Suppressor macrophage treated with lipopolysaccharide for 1 hour (primary cell): Measurements from ENCODE around the gene PRKN.

Experiments used
- DNase-seq, 3 donors: peaks; one replicate each; pipeline ENCODE4 v3.0.0-alpha.2; 2020 to 2022

The PRKN gene

DNA sequence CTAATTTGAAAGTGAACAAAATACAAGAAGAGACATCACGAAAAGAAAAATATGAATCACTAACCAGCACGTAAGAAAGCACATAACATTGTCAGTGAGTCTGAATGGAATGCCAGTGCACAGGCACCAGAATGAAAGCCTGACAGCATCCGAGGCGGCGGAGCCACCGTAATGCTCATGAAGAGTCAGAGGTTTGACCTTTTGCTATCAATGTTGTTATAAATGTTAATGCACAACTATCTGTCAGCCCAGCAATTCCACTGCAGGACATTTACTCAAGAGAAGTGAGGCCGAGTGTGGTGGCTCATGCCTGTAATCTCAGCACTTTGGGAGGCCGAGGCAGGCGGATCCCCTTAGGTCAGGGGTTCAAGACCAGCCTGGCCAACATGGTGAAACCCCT lies 562.1 kb downstream of the PRKN start:
- no peak for DNase-seq

DNA sequence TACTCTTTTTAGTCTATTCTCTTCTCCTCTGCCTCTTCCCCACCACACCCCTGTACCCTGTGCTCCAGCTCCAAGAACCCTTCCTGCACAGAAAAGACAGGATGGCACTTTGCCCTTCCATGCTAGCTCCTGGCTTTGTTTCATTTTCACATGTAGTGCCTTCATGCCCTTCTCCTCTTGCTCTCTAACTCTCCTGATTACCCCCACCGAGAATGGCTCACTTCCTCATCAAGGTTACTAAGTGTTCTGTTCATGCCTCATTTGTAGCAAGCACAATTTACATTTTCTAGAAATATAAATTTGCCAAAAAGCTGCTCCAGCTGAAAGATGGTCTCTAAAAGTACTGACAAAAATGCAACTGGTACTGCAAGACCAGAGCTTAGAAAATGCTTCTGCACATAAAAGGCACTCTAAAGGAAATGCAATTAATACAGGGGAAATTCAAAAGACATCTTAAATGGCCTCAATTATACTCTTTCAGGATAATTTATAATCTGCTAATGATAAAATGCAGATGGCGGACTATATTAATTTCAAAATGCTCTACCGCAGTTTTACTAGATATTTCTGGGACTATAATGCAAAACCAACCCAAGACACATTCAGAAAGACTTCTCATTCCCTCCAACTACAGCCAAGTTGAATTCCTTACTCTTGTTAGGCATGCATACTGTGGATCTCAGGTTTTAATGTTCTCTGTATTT lies 570.2 kb downstream of the PRKN start:
- DNase-seq, result peak; percentile 33 to 39 (median 35)

DNA sequence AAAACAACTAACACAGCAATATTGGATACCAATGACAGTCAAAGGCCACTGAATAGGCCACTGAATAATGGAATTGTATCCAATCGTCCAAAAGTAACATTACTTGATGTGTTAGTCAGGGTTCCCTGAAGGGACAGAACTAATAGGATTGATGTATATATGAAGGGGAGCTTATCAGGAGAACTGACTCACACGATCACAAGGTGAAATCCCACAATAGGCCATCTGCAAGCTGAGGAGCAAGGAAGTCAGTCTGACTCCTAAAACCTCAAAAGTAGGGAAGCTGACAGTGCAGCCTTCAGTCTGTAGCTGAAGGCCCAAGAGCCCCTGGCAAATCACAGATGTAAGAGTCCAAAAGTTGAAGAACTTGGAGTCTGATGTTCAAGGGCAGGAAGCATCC lies 571.4 kb downstream of the PRKN start:
- peak; percentile 40 to 51 (median 47) for DNase-seq

DNA sequence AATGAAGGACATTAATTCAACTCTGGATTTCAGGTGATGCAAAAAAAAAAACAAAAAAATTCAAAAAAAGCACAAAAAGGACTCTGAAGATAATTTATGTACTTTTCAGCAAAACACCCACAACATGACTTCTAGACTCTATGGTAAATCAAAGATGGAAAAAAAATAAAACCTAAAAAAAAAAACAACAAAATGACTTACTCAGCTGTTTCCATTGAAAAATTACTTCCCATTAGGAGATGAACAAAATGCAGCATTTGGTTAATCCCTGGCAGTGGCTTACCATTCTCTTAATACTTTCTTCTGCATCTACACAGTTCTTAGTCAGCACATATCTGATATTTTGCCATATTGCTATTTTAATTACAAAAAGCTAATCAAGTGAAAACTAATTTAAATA lies 572.6 kb downstream of the PRKN start:
- no peak for DNase-seq

DNA sequence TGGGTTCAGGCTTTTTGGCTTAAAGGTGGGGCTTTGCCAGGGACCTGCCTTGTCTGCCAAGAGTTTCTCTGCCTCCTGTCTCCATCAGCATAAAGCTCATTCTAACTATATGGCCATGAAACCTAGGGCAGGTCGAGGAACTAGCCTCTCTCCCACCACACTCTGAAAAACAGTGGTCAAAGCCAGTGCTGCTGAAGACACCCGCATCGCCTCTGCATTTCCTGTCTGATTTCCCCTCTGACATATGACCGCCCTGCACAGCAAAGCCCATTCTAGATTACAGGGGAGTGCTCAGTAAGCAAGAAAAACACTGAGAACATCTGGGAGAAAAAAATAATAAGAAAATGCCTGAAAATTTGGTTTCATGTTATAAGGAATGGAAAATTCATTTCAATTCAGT lies 573.6 kb downstream of the PRKN start:
- peak; percentile 64 to 68 (median 64) for DNase-seq

DNA sequence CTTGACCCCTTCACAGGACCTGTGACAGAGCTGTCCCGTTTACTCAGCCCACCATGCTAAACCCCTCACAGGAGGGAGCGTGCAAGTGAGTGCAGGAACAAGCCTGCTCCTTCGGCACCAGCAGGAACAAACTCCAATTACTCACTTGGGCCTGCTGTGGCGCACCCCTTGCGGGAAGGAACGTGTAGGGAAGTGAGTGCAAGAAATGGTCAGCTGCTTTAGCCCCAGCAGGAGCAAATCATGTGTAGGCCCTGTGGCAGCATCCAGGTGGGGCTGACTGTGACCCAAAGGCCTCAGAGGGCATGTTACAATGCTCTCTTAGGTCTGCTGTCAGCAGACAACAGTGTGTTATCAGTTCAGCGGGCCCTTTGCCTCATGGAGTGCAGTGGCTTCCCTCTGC lies 574.4 kb downstream of the PRKN start:
- DNase-seq, result peak in 2 of 3 donors; percentile 20 to 28

DNA sequence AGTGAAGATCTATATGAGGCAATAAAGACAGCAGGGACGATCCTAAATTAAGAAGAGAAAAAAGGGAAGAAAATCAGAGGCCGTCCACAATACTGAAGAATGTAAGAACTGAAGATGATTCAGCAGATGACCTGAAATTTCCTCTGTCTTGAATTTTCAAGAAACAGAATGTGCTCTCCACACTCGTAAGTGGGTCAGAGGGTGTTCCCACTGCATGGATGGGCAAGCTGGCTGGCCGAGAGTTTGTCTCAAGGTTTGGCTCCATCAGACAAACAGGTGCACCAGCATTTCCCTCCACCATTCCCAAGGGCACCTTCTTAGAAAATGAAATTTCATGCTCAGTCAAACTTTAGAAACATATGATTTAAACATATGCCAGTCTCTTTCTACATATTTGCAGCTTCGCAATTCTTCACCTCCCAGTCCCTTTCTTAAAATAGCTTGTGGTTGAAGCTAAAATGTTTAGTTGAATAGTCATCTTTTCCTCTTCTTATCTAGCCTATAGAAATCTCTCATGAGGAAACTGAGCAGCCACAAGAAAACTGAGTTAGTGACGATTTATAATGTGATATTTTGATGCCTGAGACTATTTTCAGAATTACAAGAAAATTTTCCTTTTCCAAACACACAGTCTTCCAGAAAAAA lies 576.4 kb downstream of the PRKN start:
- DNase-seq, result peak; percentile 49 to 72 (median 65)

DNA sequence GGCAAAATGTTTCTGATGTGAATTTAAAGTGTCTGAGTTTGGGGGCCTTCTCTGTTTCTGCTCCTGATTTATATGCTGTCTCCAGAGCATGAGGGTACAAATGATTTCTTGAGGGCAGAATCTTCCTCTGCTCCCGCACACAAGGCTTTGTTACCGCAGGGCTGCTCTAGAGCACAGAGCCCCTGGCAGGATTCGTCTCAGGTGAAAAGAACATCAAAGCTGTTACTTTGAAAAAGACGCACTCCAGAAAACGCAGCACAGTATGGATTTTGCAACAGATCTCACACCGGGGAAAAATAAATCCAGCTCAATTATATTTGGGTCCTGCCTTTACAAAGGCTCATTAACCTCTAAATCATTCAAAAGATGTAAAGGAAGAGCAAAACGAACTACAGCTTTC lies 577.3 kb downstream of the PRKN start:
- DNase-seq, result no peak

DNA sequence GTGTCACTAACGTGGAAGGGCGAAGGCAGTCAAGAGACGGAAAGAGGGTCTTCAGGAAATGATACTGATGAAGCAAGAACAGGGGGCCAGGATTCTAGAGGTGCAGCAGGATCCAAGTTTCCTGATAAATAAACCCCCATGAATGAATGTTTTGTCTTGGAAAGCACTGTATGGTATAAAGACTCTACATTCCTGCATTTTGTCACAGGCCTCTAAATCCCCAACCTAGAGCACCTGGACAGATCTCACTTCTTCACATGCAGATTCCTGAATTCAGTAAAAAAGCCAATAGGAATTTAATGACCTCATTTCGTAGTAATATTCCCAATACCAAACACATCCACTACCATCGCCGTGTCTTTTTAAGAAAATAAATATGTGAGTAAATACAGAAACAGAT lies 577.8 kb downstream of the PRKN start:
- no peak for DNase-seq

DNA sequence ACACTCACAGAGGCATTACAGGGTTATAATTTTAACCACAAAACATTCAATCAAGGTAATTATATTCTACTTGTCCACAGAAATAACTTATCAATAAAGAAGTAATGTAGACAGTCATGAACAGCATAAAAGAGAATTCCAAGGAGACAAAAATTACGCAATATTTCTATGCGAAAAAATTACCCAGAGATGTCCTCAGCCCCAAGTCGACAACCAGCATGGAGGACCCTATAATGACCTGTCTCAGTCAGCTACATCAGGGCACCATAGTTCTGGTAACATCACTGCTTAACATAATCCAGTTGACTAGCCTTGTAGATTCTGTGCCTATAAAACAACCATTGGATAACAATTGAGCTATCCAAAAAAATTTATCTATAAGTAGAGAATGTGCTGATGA lies 579.8 kb downstream of the PRKN start:
- DNase-seq, result no peak

DNA sequence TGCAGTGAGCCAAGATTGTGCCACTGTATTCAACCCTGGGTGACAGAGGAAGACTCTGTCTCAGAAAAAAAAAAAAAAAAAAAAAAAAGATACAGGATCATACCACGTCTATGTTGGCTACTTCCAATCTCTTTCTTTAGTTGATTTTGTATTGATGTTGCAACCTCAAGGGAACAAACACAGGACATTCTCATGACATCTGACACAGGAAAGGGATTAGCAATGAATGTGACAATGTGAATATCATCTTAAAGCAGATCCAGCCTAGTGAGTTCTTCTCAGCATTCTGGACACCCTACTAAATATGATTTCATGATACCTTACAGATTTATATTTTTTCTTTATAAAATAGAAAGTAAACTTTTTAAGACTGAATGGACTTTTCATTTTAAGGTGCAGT lies 580.3 kb downstream of the PRKN start:
- DNase-seq, result no peak

DNA sequence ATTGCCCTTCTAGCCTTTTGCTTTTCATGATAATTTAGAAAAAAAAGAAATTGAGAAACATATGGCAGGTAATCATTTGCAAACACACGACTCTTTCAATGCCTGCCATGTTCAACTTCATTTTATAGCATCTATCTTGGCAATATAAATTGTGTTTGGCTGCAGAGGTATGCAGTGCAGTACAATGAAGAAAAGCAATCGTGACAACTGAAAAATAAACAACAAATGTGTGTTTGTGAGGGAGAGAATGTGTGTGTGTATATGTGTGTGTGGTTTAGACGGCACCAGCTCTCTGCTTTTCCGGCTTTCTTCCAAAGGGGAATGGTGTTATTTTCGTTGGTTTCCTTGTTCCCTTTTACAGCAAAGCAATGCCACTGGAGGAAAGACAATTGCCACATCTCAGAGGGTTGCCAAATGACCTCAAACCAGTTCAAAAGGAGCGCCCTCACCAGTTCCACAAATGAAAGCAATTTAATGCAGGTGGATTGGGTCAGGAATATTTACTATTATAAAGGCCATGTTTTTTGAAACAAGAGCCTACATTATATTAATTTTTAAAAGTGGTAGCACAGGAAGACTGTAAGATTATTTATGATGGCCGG lies 587.2 kb downstream of the PRKN start:
- peak; percentile 55 to 63 (median 56) for DNase-seq

DNA sequence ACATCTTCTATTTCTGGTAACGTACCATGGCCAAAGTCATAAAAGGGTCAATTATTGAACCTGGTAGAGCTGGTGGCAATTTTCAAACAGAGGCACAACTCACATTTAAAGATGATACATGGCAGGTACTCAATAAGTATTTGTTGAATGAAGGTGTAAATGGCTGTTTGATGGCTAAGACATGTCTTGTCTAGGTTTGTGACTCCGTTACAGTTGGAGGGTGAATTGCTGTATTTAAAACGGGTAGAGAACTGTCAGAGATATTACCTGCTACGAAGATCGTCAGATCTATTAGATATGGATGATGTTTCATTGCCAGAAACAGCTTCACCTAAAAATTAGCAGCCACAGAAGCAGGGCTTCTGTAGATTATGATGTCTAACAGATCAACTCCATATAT lies 601.9 kb downstream of the PRKN start:
- DNase-seq, result no peak

DNA sequence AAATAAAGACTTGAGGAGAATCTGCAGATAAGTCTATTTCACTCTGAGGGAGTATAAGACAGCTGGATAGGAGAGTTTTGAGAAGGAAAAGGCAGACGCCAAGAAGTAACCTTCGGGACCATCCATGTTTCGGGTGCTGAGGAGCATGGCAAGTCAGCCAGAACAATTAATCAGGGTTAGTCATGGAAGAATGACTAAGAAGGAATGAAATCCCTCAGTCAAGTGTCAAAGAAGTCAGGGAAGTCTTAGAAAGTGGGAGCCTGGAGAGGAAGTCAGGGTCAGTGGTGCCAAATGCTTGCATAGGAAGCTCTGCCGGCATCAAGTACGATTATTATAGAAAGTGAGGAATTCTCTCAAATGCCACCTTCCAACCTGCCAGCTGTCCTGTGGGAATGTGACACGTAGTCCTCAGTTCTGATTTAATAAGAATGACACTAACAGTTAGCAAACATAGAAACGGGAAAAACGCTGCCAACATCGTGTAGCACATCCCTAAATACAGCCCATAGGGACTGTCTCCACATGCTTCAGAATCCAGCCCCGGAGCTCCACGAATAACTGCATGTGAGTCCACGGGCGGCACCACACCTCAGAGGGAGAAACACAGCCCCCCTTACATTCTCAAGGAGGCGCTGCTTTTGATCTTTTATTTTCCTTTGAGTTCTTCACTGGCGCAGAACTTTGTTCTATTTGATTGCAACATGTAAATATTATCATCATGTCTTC lies 602.7 kb downstream of the PRKN start:
- peak in 2 of 3 donors; percentile 26 to 36 for DNase-seq

DNA sequence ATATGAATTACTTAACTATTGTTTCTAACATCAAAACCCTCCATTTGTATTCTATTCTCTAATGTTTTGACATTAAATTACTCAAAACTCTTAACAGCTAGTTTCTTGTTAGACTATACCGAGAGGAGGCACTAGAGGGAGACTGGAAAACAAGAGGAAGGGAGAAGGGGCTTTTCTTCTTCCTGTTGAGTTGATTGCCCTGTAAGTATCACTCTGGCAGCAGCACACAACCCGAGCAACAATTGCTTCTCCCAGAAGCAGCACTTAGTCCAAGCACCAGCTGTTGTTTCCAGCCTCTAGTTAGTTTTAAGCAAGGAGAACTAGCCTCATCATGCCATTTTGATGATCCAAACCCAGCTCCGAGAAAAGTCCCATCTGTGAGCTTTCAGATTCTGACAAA lies 603.8 kb downstream of the PRKN start:
- DNase-seq, result peak; percentile 41 to 46 (median 46)

DNA sequence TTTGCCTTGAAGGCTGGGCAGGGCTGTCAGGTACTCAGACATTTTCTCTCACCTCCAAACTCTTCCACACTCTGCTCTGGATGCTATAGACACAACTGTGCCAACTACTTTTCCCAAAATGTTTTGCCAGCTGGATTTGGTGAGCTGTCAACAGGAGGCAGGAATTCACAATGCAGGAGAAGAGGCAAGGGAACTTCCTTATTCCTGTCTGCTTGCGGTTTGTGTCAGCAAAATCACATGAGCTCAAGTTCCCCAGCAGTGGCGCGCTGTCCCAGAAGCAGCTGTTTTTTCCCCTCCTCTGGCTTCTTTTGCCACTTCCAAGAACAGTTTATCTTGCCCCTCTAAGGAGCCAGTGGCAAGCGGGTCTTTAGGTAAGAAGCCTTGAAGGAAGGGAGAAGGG lies 608.2 kb downstream of the PRKN start:
- DNase-seq, result peak; percentile 73 to 81 (median 77)

DNA sequence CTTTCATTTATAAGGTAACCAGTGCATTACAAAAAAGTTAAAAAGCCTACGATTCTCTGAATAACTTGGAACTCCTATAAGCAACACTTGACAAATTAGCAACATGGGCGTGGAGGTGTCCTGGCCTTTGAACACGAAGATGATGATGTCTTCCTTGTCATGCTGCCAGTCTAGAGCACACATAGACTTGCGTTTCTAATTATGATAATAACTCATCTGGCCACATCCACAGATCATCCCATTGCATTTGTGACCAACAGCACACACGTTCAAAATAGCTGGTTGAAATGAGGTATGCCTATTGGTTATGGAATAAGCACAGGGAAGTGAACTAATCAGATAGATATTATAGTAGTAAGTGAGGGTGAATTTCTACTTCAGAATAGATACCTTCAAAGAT lies 608.9 kb downstream of the PRKN start:
- no peak for DNase-seq

DNA sequence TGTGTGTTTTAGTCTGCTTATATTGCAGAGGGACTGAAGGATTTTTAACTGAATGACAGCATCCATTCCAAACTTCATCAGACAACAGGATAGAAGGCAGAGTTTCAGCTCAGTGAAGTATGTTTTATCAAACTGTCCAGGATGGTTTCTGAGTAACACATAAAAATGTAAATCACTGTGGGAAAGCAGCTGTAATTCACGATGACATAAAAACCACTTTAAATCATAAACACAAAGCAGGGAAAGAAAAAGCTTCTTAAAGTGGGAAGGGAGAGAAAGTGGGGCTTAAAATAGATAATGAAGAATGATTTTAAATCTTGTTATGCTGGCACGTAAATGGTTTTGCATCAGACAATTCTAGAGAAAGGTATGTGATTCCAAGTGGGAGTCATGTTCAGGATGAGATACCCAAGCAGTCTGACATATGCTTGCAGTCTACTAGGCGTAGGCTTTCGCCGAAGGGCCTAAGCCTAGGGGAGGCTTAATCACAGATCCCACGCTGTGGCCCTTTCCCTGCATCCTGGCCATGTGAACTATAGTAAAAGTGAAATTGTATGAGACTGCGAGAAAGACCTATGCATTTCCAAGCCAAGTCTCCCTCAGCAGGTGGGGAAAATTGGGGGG lies 610.6 kb downstream of the PRKN start:
- DNase-seq, result no peak

DNA sequence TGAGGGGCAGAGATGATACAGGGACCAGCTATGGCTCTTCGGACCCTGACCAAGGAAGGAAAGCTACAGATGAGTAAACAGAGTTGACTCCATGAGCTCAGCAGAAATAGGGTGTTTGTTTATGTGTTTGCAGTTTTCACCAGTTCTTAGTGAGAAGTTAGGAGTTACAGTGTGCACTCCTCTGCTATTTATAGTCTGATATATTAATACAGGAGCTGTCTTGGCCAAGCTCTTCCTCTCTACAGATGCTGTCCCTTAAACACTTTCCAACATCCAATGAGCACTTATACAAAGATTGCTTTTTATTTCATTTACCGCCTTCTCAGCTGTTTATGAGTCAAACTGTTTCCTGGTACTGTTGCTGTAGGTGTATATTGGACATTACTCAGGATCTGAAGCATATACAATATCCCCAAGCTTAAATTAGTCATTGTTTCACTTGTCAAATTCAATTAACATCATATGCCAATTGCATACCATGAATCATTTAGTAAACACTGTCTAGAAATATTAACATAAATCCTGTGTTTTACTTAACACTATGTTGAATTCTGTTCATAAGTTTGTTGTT lies 618.0 kb downstream of the PRKN start:
- DNase-seq, result peak; percentile 16 to 69 (median 62)

DNA sequence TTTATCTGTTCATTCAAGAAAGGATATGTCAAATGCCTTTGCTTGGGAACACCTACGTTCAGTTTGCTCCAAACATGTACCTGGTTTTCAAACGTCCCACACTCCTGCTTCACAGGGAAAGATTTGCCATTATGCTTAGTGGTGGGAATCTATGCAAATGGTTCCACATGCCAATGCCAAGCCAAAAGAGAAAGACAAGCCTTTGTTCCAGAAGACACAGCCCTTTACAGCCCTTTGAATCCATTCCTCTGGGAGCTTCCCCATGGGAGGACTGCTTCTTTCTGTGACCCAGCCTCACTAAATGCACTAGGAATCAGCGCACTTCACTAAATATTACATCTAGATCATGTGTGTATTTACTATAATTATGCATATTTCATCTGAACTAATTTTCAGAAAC lies 619.5 kb downstream of the PRKN start:
- no peak for DNase-seq

DNA sequence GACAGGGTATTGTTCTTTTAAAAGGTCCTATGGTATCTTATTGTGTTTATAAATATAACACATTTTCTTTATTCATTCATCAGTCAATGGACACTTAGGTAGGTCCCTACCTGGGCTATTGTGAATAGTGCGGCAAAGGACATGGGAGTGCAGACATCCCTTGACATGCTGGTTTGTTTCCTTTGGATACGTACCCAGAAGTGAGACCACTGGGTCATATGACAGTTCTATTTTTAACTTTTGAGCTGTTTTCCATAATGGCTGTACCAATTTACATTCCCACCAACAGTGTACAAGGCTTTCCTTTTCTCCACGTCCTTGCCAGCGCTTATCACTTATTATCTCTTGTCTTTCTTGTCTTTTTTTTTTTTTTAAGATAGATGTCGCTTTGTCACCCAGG lies 627.5 kb downstream of the PRKN start:
- DNase-seq, result peak in 1 of 3 donors; percentile 2

DNA sequence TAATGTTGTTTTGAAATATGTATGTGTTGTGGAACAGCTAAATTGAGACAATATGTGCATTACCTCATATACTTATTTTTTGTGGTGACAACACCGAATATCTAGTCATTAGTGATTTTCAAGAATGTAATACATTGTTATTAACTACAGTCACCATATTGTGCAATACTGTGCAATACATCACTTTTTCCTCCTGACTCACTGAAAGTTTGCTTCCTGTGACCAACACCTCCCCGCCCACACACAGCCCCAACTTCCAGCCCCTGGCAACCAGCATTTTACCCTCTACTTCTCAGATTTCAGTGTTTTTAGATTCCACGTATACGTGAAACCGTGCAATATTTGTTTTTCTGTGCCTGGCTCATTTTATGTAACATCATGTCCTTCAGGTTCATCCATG lies 627.9 kb downstream of the PRKN start:
- peak; percentile 93 to 98 (median 98) for DNase-seq
